KOPT-K1 (cell line): ENCODE measurements around the gene PIGM.

Experiments used
- H3K27ac ChIP-seq: fragments of 200-600 bp; sonication (generic); 2 replicates; pipeline ENCODE4 v1.5.1; 2016; ENCODE audit warnings: antibody characterized with exemption, mild to moderate bottlenecking, low read depth, low read length; ENCODE audit not compliant: poor library complexity, severe bottlenecking
- H3K36me3 ChIP-seq: fragments of 200-600 bp; sonication (generic); 2 replicates; pipeline ENCODE4 v1.5.1; 2017; ENCODE audit warnings: antibody characterized with exemption, mild to moderate bottlenecking, low read length, moderate library complexity; ENCODE audit not compliant: insufficient read depth
- H3K9me3 ChIP-seq: fragments of 200-600 bp; sonication (generic); 2 replicates; pipeline ENCODE4 v1.5.1; 2017; ENCODE audit warnings: antibody characterized with exemption, low read length, mild to moderate bottlenecking; ENCODE audit not compliant: insufficient read depth, poor library complexity, severe bottlenecking

The PIGM gene

DNA sequence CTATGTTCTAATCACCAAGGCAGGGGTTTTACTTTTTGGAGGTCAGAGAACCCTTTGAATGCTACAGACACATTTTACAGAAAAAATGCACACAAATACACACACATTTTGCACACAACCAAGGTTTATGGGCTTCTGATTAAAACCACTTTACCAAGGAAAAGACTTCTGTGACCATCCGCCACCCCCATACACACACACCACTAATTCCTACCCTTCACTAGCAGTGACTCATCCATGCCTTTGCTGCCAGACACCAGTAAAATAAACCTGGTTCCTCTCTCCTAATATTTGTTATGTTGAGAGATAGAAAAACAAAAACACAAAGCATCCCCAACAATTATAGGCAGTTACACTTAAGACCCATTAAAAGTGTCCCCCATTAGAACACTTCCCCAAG is 12.9 kb downstream of the PIGM start:
- Histone ChIP-seq H3K27ac (no peak overlapping the region), H3K9me3 (no peaks in the 10 kb centered on the region), H3K36me3 (no peaks in the 10 kb centered on the region)

- Histone ChIP-seq H3K36me3 (no peaks in the 10 kb centered on the region), H3K9me3 (no peaks in the 10 kb centered on the region), H3K27ac (no peak overlapping the region)
These were observed 13.4 kb downstream of the PIGM start for GRCh38 chr1:160018347-160018746.

DNA sequence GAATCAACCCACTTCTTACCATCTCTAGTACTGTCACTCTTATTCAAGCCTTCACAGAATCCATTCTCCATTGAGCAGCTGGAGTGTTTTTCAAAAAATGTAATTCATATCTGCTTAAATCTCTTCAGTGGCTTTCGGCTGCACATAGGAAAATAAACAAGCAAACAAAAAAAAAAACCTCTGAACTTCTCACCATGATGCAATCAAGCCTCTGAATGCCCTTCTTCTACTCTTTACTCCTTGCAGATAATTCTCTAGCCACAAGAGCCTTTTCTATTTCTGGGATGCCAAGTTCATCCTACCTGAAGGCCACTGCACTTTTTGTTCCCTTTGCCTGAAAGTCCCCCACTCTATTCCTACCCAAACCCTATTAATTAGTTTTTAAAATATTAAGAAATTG is 14.2 kb downstream of the PIGM start:
- H3K9me3 ChIP-seq = no peaks in the 10 kb centered on the region
- H3K27ac ChIP-seq = no peak overlapping the region
- H3K36me3 ChIP-seq = no peaks in the 10 kb centered on the region

DNA sequence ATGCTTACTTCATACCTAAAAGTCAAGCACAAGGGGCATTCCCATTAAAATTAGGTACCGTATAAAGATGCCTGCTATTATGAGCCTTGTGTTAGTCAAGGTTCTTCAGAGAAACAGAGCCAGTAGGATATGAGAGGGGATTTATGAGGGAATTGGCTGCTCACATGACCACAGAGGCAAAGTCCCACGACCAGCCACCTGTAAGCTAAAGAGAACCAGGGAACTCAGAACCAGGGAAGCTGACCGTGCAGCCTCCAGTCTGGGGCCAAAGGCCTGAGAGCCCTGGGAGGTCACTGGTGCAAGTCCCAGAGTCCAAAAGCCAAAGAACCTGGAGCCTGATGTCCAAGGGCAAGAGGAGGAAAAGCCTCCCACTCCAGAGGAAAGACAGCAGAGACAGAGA is 20.0 kb downstream of the PIGM start:
- Histone ChIP-seq H3K36me3 (no peaks in the 10 kb centered on the region), H3K27ac (no peak overlapping the region), H3K9me3 (no peaks in the 10 kb centered on the region)

DNA sequence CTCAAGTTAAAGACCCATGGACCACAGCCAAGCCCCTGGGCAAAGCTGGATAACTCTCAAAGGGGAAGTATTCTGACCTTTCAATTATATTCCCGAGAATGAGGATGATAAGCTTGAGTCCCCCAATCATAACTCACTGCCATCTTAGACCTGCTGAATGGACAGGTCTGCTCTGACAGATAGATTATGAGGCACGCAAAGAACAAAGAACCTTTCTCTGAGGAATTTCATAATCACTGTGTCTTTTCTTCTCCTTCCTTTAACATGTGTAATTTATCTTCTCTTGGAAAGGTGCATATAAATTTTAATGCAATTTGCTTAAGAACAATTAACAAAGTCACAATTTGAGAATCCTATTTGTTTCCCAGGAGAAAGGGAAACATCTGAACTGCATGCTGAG is 22.0 kb downstream of the PIGM start:
- Histone ChIP-seq H3K9me3 (no peaks in the 10 kb centered on the region), H3K36me3 (no peaks in the 10 kb centered on the region)

DNA sequence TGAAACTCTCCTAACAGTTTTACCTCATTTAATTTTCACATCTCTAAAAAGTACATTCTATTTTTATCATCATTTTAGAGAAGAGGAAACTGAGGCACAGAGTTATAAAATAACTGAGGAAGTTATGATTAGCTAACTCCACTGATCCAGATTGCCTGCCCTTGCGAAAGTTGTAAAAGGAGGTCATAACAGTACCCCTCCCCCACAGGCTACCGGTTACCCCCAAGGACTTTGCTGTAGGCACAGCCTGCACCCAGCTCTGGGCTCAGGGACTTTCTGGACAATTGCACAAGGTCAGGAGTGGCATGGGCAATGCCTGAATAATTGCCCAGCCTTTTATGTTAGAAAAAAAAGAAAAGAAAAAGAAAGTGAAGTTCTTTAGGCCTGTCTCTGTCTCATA is 22.7 kb downstream of the PIGM start:
- Histone ChIP-seq H3K27ac (no peak overlapping the region), H3K36me3 (no peaks in the 10 kb centered on the region), H3K9me3 (no peaks in the 10 kb centered on the region)

More for the DNA sequence above, 22.0 kb downstream of the PIGM start:
- no peak overlapping the region for H3K27ac ChIP-seq

GRCh38 chr1:160007577-160008200 is 24.1 kb downstream of the PIGM start:
- Histone ChIP-seq H3K36me3 (no peaks in the 10 kb centered on the region), H3K9me3 (no peaks in the 10 kb centered on the region), H3K27ac (no peak overlapping the region)

- Histone ChIP-seq H3K27ac (no peak overlapping the region), H3K36me3 (no peaks in the 10 kb centered on the region), H3K9me3 (no peaks in the 10 kb centered on the region)
These were observed 25.4 kb downstream of the PIGM start for GRCh38 chr1:160006312-160006940.

DNA sequence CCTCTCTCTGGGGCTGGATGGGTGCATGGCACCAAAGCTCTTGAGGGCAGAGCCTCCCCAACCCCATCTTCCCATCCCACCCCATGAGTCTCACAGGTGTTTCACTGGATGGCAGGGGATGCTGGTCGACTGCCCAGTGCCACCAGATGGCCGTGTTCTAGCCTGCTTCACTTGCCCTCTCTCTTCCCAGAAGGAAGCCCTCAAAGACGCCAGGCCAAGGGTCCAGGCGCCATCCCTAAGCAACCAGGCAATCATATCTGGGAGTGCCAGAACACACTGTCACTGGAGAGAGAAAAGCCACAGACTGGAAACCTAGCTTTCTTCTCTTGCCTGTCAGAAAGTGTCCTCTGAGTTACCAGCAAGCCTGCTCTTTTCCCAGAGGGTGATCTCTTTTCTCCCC is 26.7 kb downstream of the PIGM start:
- H3K9me3 ChIP-seq = no peaks in the 10 kb centered on the region
- no peak overlapping the region for H3K27ac ChIP-seq
- H3K36me3 ChIP-seq = no peaks in the 10 kb centered on the region

DNA sequence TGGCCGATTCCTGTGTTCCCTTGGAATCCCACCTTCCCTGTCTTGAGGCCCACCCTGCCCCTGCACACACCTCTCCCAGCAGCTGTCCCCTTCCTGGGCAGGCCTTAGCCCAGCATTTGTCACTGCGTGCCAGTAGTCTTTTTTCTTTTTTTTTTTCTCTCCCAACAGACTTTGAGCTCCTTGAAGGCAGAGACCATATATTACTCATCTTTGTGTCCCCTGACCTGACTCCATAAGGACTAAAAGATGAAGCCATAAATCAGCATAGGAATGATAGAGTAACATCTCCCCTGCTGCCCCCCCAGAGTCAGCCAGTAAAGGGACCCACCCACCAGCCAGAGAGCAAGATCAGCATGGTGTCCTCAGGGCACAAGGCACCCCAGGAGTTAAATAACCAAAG is 27.4 kb downstream of the PIGM start:
- no peaks in the 10 kb centered on the region for H3K9me3 ChIP-seq
- no peaks in the 10 kb centered on the region for H3K36me3 ChIP-seq
- H3K27ac ChIP-seq = no peak overlapping the region

DNA sequence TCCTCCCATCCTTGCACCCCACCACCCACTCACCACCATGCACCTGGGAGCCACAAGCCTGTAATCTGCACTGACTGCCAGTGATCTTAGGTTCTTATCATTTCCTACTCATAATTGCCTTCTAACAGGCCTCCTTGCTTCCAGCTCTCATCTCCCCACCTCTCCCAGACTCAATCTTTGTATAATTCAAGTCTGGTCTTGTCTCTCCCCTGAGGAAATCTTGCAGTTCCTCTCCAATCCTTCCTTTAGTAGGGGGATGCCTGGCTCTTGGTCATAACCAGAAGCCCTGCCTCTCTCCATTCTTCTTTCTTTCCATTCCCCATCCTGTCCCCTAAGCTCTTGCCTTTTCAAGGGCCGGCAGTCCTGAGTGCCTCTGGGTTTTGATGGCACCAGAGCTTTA is 27.8 kb downstream of the PIGM start:
- Histone ChIP-seq H3K9me3 (no peaks in the 10 kb centered on the region), H3K36me3 (no peaks in the 10 kb centered on the region), H3K27ac (no peak overlapping the region)

DNA sequence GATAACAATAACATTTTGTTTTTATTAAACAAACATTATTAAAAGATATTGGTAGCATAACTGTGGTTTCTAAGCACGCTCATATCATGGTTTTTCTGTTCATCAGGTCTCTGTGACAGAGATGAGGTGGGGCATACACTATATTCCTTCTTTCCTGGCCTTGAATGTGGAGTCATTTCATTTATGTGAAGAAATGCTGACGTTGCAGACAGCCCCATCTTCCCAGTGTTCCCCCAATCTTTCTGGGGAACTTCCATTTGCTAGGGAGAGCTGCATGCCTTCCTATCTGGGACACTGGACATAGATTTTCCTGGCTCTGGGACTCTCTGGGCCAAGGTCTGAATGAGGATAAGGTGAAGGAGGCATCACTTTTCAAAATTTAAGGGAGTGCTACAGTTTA is 30.4 kb downstream of the PIGM start:
- Histone ChIP-seq H3K9me3 (no peaks in the 10 kb centered on the region), H3K27ac (no peak overlapping the region), H3K36me3 (no peaks in the 10 kb centered on the region)

DNA sequence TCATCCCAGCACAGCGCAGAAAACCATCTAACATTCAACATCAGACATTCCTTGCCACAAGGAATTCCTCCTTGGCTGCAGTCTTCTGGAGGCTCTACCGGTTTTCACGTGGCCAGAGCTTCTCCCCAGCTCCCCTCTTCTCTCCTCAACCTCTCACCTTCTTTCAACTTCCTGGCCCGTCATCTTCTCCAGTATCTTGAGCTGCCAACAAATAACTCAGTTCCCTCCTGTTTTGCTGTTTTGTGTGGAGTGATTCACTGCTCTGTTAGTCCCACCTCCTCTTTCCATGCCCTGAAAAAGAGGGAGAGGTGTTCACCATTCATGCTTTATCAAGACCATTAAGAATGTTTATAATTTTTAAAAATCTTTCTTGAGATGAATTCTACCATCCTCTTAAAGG is 32.6 kb downstream of the PIGM start:
- no peaks in the 10 kb centered on the region for H3K36me3 ChIP-seq
- H3K27ac ChIP-seq = no peak overlapping the region
- no peaks in the 10 kb centered on the region for H3K9me3 ChIP-seq

GRCh38 chr1:159996653-159997052 is 35.1 kb downstream of the PIGM start:
- Histone ChIP-seq H3K27ac (no peak overlapping the region), H3K36me3 (no peaks in the 10 kb centered on the region), H3K9me3 (no peaks in the 10 kb centered on the region)

- H3K9me3 ChIP-seq = no peaks in the 10 kb centered on the region
- no peak overlapping the region for H3K27ac ChIP-seq
- no peaks in the 10 kb centered on the region for H3K36me3 ChIP-seq
These were observed 36.9 kb downstream of the PIGM start for GRCh38 chr1:159994896-159995295.

- H3K36me3 ChIP-seq = no peaks in the 10 kb centered on the region
- no peak overlapping the region for H3K27ac ChIP-seq
- H3K9me3 ChIP-seq = no peaks in the 10 kb centered on the region
These were observed 37.9 kb downstream of the PIGM start for GRCh38 chr1:159993911-159994310.
